ENCODE results near the gene NHERF1. TPM values are rescaled to one million over a fixed set of nuclear protein-coding genes. Genes with fewer than 3 reads are reported as not detected.

The NHERF1 gene
- total RNA-seq, 2 experiments from 2014 or later, result 241 to 244 TPM

GRCh38 chr17:74758848-74759168 is 10.4 kb downstream of the NHERF1 start:
- peaks cover 9% of the 10 kb centered on the region for H3K36me3 Mint-ChIP-seq
- DNase-seq, result peak; percentile 48
- peak overlapping the region; percentile 64 for H3K4me3 Mint-ChIP-seq

GRCh38 chr17:74759243-74759801 is 10.9 kb downstream of the NHERF1 start:
- peak; percentile 89 for ATAC-seq (ENCODE audit: low read depth)
- Mint-ChIP-seq H3K4me3 (peak overlapping the region; percentile 64), H3K27me3 (no peaks in the 10 kb centered on the region), H3K27ac (peak overlapping the region; percentile 84), H3K36me3 (peaks cover 11% of the 10 kb centered on the region), H3K4me1 (peaks cover 44% of the 10 kb centered on the region), H3K9me3 (no peaks in the 10 kb centered on the region)
- POLR2A ChIA-PET, result interaction anchor here (0.5 to 4.4 kb wide), 15 partner anchors 9 to 114 kb away, joined by 3 to 70 read pairs (median 8); partner anchors contain the start of genes FDXR, NAT9 and RAB37
- DNase-seq, result peak; percentile 73

More at GRCh38 chr17:74758848-74759168, 10.4 kb downstream of the NHERF1 start:
- Mint-ChIP-seq H3K27ac (peak overlapping the region; percentile 84), H3K27me3 (no peaks in the 10 kb centered on the region), H3K9me3 (no peaks in the 10 kb centered on the region), H3K4me1 (peaks cover 47% of the 10 kb centered on the region)
- ATAC-seq (ENCODE audit: low read depth), result peak; percentile 29
- POLR2A ChIA-PET, result interaction anchor here (0.8 to 4.4 kb wide), 14 partner anchors 9 to 114 kb away, joined by 3 to 70 read pairs (median 9); partner anchors contain the start of genes FDXR, NAT9 and RAB37

GRCh38 chr17:74759941-74760340 is 11.5 kb downstream of the NHERF1 start:
- DNase-seq (no peak), ATAC-seq (ENCODE audit: low read depth) (no peak)
- Mint-ChIP-seq H3K36me3 (peaks cover 8% of the 10 kb centered on the region), H3K4me1 (peaks cover 39% of the 10 kb centered on the region), H3K27ac (peak overlapping the region; percentile 84), H3K4me3 (peak overlapping the region; percentile 64), H3K27me3 (no peaks in the 10 kb centered on the region), H3K9me3 (no peaks in the 10 kb centered on the region)
- POLR2A ChIA-PET, result interaction anchor here (0.5 to 4.4 kb wide), 14 partner anchors 9 to 113 kb away, joined by 3 to 70 read pairs (median 9); partner anchors contain the start of genes FDXR, NAT9 and RAB37

- Mint-ChIP-seq H3K27me3 (no peaks in the 10 kb centered on the region), H3K27ac (peak overlapping the region; percentile 45), H3K4me1 (peaks cover 33% of the 10 kb centered on the region), H3K9me3 (no peaks in the 10 kb centered on the region), H3K36me3 (peaks cover 7% of the 10 kb centered on the region), H3K4me3 (no peak overlapping the region)
- DNase-seq (no peak), ATAC-seq (ENCODE audit: low read depth) (no peak)
- POLR2A ChIA-PET, result interaction anchor here (1.0 to 4.4 kb wide), 9 partner anchors 9 to 112 kb away, joined by 3 to 70 read pairs (median 10); partner anchors contain the start of genes FDXR and RAB37
These were observed 12.1 kb downstream of the NHERF1 start for GRCh38 chr17:74760404-74761105.

GRCh38 chr17:74761419-74761818 is 13.0 kb downstream of the NHERF1 start:
- H3K36me3 Mint-ChIP-seq, result peaks cover 12% of the 10 kb centered on the region
- ATAC-seq (ENCODE audit: low read depth), result no peak
- no peak overlapping the region for H3K4me3 Mint-ChIP-seq
- no peak overlapping the region for H3K27ac Mint-ChIP-seq
- no peaks in the 10 kb centered on the region for H3K9me3 Mint-ChIP-seq
- POLR2A ChIA-PET, result interaction anchor here (0.6 to 4.4 kb wide), 3 partner anchors 11 to 13 kb away, joined by 3 to 70 read pairs (median 4); no protein-coding TSS in a partner anchor
- peaks cover 36% of the 10 kb centered on the region for H3K4me1 Mint-ChIP-seq
- H3K27me3 Mint-ChIP-seq, result no peaks in the 10 kb centered on the region
- no peak for DNase-seq

GRCh38 chr17:74761931-74762330 is 13.5 kb downstream of the NHERF1 start:
- Mint-ChIP-seq H3K27me3 (no peaks in the 10 kb centered on the region), H3K4me3 (no peak overlapping the region), H3K36me3 (peaks cover 14% of the 10 kb centered on the region), H3K27ac (no peak overlapping the region), H3K9me3 (no peaks in the 10 kb centered on the region), H3K4me1 (peaks cover 35% of the 10 kb centered on the region)
- POLR2A ChIA-PET, result interaction anchor here (0.6 to 1.4 kb wide), 2 partner anchors 12 to 13 kb away, joined by 3 to 4 read pairs; no protein-coding TSS in a partner anchor
- ATAC-seq (ENCODE audit: low read depth), result no peak
- no peak for DNase-seq

GRCh38 chr17:74763565-74764387 is 15.3 kb downstream of the NHERF1 start:
- POLR2A ChIA-PET, result no interaction called here
- H3K9me3 Mint-ChIP-seq, result no peaks in the 10 kb centered on the region
- DNase-seq (no peak), ATAC-seq (ENCODE audit: low read depth) (no peak)
- peaks cover 21% of the 10 kb centered on the region for H3K36me3 Mint-ChIP-seq
- no peak overlapping the region for H3K4me3 Mint-ChIP-seq
- H3K4me1 Mint-ChIP-seq, result peaks cover 17% of the 10 kb centered on the region
- H3K27ac Mint-ChIP-seq, result no peak overlapping the region
- H3K27me3 Mint-ChIP-seq, result no peaks in the 10 kb centered on the region

GRCh38 chr17:74764751-74765286 is 16.4 kb downstream of the NHERF1 start:
- Mint-ChIP-seq H3K27me3 (no peaks in the 10 kb centered on the region), H3K36me3 (peaks cover 19% of the 10 kb centered on the region), H3K9me3 (no peaks in the 10 kb centered on the region), H3K4me3 (no peak overlapping the region), H3K4me1 (peaks cover 9% of the 10 kb centered on the region), H3K27ac (no peak overlapping the region)
- POLR2A ChIA-PET, result no interaction called here
- DNase-seq, result no peak
- ATAC-seq (ENCODE audit: low read depth), result no peak

GRCh38 chr17:74766413-74766812 is 18.0 kb downstream of the NHERF1 start:
- no peaks in the 10 kb centered on the region for H3K27me3 Mint-ChIP-seq
- POLR2A ChIA-PET, result interaction anchor here (1.1 kb wide), 1 partner anchor 10 kb away, joined by 3 read pairs; no protein-coding TSS in a partner anchor
- no peak overlapping the region for H3K4me3 Mint-ChIP-seq
- no peak overlapping the region for H3K27ac Mint-ChIP-seq
- no peak for DNase-seq
- no peak for ATAC-seq (ENCODE audit: low read depth)
- H3K36me3 Mint-ChIP-seq, result peaks cover 21% of the 10 kb centered on the region
- peaks cover 15% of the 10 kb centered on the region for H3K4me1 Mint-ChIP-seq
- no peaks in the 10 kb centered on the region for H3K9me3 Mint-ChIP-seq

GRCh38 chr17:74767111-74767516 is 18.7 kb downstream of the NHERF1 start:
- Mint-ChIP-seq H3K36me3 (peaks cover 21% of the 10 kb centered on the region), H3K4me1 (peaks cover 17% of the 10 kb centered on the region), H3K4me3 (no peak overlapping the region), H3K27ac (no peak overlapping the region), H3K27me3 (no peaks in the 10 kb centered on the region), H3K9me3 (no peaks in the 10 kb centered on the region)
- POLR2A ChIA-PET, result interaction anchor here (0.9 to 1.1 kb wide), 4 partner anchors 11 to 26 kb away, joined by 3 to 4 read pairs (median 4); no protein-coding TSS in a partner anchor
- DNase-seq (no peak), ATAC-seq (ENCODE audit: low read depth) (no peak)

GRCh38 chr17:74768069-74768762 is 19.8 kb downstream of the NHERF1 start:
- ATAC-seq (ENCODE audit: low read depth) (no peak), DNase-seq (no peak)
- Mint-ChIP-seq H3K27me3 (no peaks in the 10 kb centered on the region), H3K4me1 (peaks cover 15% of the 10 kb centered on the region), H3K9me3 (no peaks in the 10 kb centered on the region), H3K27ac (peak overlapping the region; percentile 11), H3K36me3 (peaks cover 24% of the 10 kb centered on the region), H3K4me3 (no peak overlapping the region)
- POLR2A ChIA-PET, result interaction anchor here (1.0 to 1.1 kb wide), 2 partner anchors 16 to 27 kb away, joined by 3 to 4 read pairs; no protein-coding TSS in a partner anchor

- no peaks in the 10 kb centered on the region for H3K9me3 Mint-ChIP-seq
- peaks cover 15% of the 10 kb centered on the region for H3K4me1 Mint-ChIP-seq
- no peak for ATAC-seq (ENCODE audit: low read depth)
- H3K4me3 Mint-ChIP-seq, result no peak overlapping the region
- H3K27ac Mint-ChIP-seq, result peak overlapping the region; percentile 11
- peaks cover 24% of the 10 kb centered on the region for H3K36me3 Mint-ChIP-seq
- H3K27me3 Mint-ChIP-seq, result no peaks in the 10 kb centered on the region
- DNase-seq, result no peak
- POLR2A ChIA-PET, result interaction anchor here (0.6 to 1.5 kb wide), 6 partner anchors 9 to 30 kb away, joined by 3 to 9 read pairs (median 4); no protein-coding TSS in a partner anchor
These were observed 20.3 kb downstream of the NHERF1 start for GRCh38 chr17:74768763-74769114.
